GM12873 (cell line): ENCODE data around the gene SPAG9.

ENCODE experiments used
- CTCF ChIP-seq: IDR thresholded peaks from 2 replicates; pipeline ENCODE4 v1.5.1; 2012; ENCODE audit warnings: low read depth, mild to moderate bottlenecking, moderate library complexity, low read length, control low read depth; ENCODE audit not compliant: insufficient read depth; ENCODE audit errors: missing control alignments

SPAG9 gene

GRCh38 chr17:51149163-51149562, 28.5 kb upstream of the SPAG9 start:
- TF ChIP-seq CTCF = no peak

- no peak for TF ChIP-seq CTCF
Observed at GRCh38 chr17:51147650-51148049, 27.0 kb upstream of the SPAG9 start.

GRCh38 chr17:51144266-51145022, 23.8 kb upstream of the SPAG9 start:
- TF ChIP-seq CTCF = no peak

- TF ChIP-seq CTCF = no peak
Observed at GRCh38 chr17:51142597-51142996, 21.9 kb upstream of the SPAG9 start.

- TF ChIP-seq CTCF = no peak
Observed at GRCh38 chr17:51135956-51136355, 15.3 kb upstream of the SPAG9 start.

- no peak for TF ChIP-seq CTCF
Observed at GRCh38 chr17:51133365-51133764, 12.7 kb upstream of the SPAG9 start.

- TF ChIP-seq CTCF = no peak
Observed at GRCh38 chr17:51132964-51133319, 12.3 kb upstream of the SPAG9 start.
